K562 (cell line): ENCODE measurements around the gene PPM1F. TPM values are rescaled to one million over a fixed set of nuclear protein-coding genes. Genes with fewer than 3 reads are reported as not detected.

ENCODE experiments used
- CREB1 ChIP-seq, 2 experiments: sonication (generic) in 1 of 2; formaldehyde crosslinking in 1 of 2; IDR thresholded peaks; 2 replicates each; pipeline versions ENCODE4 v1.6.1 to v1.8.0; 2012 to 2022; ENCODE audit warnings: inconsistent platforms in 1 of 2, mild to moderate bottlenecking in 1 of 2, missing genetic modification reagents in 1 of 2, moderate library complexity in 1 of 2
- GATAD2A ChIP-seq: fragments of 450-650 bp; IDR thresholded peaks from 2 replicates; pipeline ENCODE4 v1.6.1; 2017
- LEF1 ChIP-seq: fragments of 450-650 bp; IDR thresholded peaks from 2 replicates; pipeline ENCODE4 v1.6.1; 2016; ENCODE audit warnings: mild to moderate bottlenecking
- MEF2D ChIP-seq: conservative IDR thresholded peaks from 2 replicates; pipeline ENCODE4 v1.6.1; 2016; ENCODE audit warnings: low read depth, missing genetic modification characterization, missing compliant biosample characterization
- NELFE ChIP-seq: IDR thresholded peaks from 2 replicates; pipeline ENCODE4 v1.6.1; 2011; ENCODE audit warnings: mild to moderate bottlenecking; ENCODE audit not compliant: insufficient read depth, insufficient read length
- THRB ChIP-seq: fragments of 450-650 bp; formaldehyde crosslinking; conservative IDR thresholded peaks from 2 replicates; pipeline ENCODE4 v1.4.0; 2022; ENCODE audit warnings: mild to moderate bottlenecking, missing genetic modification characterization
- ZFP1 ChIP-seq: fragments of 450-650 bp; formaldehyde crosslinking; IDR thresholded peaks from 2 replicates; pipeline ENCODE4 v1.4.0; 2020; ENCODE audit warnings: mild to moderate bottlenecking, mixed read lengths
- ZFP91 ChIP-seq: sonication (generic); formaldehyde crosslinking; IDR thresholded peaks from 2 replicates; pipeline ENCODE4 v1.8.0; 2022; ENCODE audit warnings: mild to moderate bottlenecking, missing genetic modification reagents
- ZNF274 ChIP-seq: IDR thresholded peaks from 2 replicates; pipeline ENCODE4 v1.6.1; 2011; ENCODE audit warnings: low read depth, mild to moderate bottlenecking, low read length, moderate library complexity, borderline replicate concordance
- ZNF717 ChIP-seq: fragments of 250-450 bp; sonication (Bioruptor Pico); IDR thresholded peaks from 2 replicates; pipeline ENCODE4 v1.5.0; 2021
- polyA plus RNA-seq, 8 experiments: library from polyadenylated mRNA; depleted of rRNA in 4 of 8; stranded (reverse) in 5 of 8; unstranded in 3 of 8; fragments of >200 nt; fragmentation: Nextera tagmentation in 2 of 8; fragmentation: Illumina TruSeq in 1 of 8; extraction: Ambion mirVana in 2 of 8; extraction: Trizol in 1 of 8; gene quantifications; 2 replicates each; pipeline versions ENCODE4 v1.2.1 to v1.2.3, GENCODE V29; 2011 to 2014; ENCODE audit warnings: inconsistent platforms in 1 of 8, missing spikeins in 1 of 8
- total RNA-seq, 7 experiments: library from RNA; depleted of rRNA in 6 of 7; stranded (reverse); fragments of >200 nt in 6 of 7; fragmentation: Illumina TruSeq in 2 of 7; extraction: Trizol in 2 of 7; gene quantifications; 2 replicates each; pipeline versions ENCODE4 v1.2.1 to v1.2.3, GENCODE V29; 2011 to 2021; ENCODE audit warnings: low replicate concordance in 1 of 7
- TF ChIP-seq, protein P1 (sequence below): fragments of 250-450 bp; sonication (Bioruptor Pico); IDR thresholded peaks from 2 replicates; pipeline ENCODE4 v1.4.0; 2020
- TF ChIP-seq, protein P2 (sequence below): sonication (generic); formaldehyde crosslinking; IDR thresholded peaks from 2 replicates; pipeline ENCODE4 v1.8.1; 2023; ENCODE audit warnings: mild to moderate bottlenecking, missing genetic modification reagents
- TF ChIP-seq, protein P3 (sequence below), 2 experiments: fragments of 450-650 bp in 1 of 2; sonication (generic) in 1 of 2; formaldehyde crosslinking; conservative IDR thresholded peaks; 2 replicates each; pipeline versions ENCODE4 v1.4.0 to v1.8.1; 2020 to 2022; ENCODE audit warnings: mild to moderate bottlenecking in 1 of 2, missing genetic modification reagents in 1 of 2
- TF ChIP-seq, protein P4 (sequence below): fragments of 450-650 bp; formaldehyde crosslinking; IDR thresholded peaks from 2 replicates; pipeline ENCODE4 v1.4.0; 2020; ENCODE audit warnings: mild to moderate bottlenecking, moderate library complexity

Gene PPM1F
- total and polyA plus RNA-seq, 9 of the 15 experiments (the other 6 are each of a cell fraction or from before 2014, with no cell fraction given) = 2.1 to 159 (median 64.0) TPM

GRCh38 chr22:21951062-21951461 is 1.6 kb downstream of the PPM1F start (continued):
- TF ChIP-seq, protein P1, sequence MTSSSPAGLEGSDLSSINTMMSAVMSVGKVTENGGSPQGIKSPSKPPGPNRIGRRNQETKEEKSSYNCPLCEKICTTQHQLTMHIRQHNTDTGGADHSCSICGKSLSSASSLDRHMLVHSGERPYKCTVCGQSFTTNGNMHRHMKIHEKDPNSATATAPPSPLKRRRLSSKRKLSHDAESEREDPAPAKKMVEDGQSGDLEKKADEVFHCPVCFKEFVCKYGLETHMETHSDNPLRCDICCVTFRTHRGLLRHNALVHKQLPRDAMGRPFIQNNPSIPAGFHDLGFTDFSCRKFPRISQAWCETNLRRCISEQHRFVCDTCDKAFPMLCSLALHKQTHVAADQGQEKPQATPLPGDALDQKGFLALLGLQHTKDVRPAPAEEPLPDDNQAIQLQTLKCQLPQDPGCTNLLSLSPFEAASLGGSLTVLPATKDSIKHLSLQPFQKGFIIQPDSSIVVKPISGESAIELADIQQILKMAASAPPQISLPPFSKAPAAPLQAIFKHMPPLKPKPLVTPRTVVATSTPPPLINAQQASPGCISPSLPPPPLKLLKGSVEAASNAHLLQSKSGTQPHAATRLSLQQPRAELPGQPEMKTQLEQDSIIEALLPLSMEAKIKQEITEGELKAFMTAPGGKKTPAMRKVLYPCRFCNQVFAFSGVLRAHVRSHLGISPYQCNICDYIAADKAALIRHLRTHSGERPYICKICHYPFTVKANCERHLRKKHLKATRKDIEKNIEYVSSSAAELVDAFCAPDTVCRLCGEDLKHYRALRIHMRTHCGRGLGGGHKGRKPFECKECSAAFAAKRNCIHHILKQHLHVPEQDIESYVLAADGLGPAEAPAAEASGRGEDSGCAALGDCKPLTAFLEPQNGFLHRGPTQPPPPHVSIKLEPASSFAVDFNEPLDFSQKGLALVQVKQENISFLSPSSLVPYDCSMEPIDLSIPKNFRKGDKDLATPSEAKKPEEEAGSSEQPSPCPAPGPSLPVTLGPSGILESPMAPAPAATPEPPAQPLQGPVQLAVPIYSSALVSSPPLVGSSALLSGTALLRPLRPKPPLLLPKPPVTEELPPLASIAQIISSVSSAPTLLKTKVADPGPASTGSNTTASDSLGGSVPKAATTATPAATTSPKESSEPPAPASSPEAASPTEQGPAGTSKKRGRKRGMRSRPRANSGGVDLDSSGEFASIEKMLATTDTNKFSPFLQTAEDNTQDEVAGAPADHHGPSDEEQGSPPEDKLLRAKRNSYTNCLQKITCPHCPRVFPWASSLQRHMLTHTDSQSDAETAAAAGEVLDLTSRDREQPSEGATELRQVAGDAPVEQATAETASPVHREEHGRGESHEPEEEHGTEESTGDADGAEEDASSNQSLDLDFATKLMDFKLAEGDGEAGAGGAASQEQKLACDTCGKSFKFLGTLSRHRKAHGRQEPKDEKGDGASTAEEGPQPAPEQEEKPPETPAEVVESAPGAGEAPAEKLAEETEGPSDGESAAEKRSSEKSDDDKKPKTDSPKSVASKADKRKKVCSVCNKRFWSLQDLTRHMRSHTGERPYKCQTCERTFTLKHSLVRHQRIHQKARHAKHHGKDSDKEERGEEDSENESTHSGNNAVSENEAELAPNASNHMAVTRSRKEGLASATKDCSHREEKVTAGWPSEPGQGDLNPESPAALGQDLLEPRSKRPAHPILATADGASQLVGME (CRISPR knock-in tag) = no peak
- TF ChIP-seq ZNF717 (CRISPR knock-in tag) (no peak), ZNF274 (no peak), THRB (CRISPR knock-in tag) (no peak), CREB1 (IDR thresholded peaks at IDR 0.05) (no peak), CREB1 (CRISPR knock-in tag; IDR thresholded peaks at IDR 0.05) (no peak), LEF1 (no peak), GATAD2A (no peak), ZFP1 (CRISPR knock-in tag) (no peak), ZFP91 (CRISPR knock-in tag) (no peak), NELFE (no peak), MEF2D (tag) (no peak)
- TF ChIP-seq, protein P2, sequence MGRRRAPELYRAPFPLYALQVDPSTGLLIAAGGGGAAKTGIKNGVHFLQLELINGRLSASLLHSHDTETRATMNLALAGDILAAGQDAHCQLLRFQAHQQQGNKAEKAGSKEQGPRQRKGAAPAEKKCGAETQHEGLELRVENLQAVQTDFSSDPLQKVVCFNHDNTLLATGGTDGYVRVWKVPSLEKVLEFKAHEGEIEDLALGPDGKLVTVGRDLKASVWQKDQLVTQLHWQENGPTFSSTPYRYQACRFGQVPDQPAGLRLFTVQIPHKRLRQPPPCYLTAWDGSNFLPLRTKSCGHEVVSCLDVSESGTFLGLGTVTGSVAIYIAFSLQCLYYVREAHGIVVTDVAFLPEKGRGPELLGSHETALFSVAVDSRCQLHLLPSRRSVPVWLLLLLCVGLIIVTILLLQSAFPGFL (CRISPR knock-in tag) = no peak
- TF ChIP-seq, protein P3, sequence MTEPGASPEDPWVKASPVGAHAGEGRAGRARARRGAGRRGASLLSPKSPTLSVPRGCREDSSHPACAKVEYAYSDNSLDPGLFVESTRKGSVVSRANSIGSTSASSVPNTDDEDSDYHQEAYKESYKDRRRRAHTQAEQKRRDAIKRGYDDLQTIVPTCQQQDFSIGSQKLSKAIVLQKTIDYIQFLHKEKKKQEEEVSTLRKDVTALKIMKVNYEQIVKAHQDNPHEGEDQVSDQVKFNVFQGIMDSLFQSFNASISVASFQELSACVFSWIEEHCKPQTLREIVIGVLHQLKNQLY (CRISPR knock-in tag; conservative IDR thresholded peaks at IDR 0.05) = peak in 1 of 2 experiments; percentile 21; a peak in 1 of 4 replicates
- TF ChIP-seq, protein P4, sequence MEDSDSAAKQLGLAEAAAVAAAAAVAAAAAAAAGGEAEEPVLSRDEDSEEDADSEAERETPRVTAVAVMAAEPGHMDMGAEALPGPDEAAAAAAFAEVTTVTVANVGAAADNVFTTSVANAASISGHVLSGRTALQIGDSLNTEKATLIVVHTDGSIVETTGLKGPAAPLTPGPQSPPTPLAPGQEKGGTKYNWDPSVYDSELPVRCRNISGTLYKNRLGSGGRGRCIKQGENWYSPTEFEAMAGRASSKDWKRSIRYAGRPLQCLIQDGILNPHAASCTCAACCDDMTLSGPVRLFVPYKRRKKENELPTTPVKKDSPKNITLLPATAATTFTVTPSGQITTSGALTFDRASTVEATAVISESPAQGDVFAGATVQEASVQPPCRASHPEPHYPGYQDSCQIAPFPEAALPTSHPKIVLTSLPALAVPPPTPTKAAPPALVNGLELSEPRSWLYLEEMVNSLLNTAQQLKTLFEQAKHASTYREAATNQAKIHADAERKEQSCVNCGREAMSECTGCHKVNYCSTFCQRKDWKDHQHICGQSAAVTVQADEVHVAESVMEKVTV (CRISPR knock-in tag) = no peak
